Kidney (tissue), 14 donors: ENCODE measurements around the gene LRRC1. TPM values are rescaled to one million over a fixed set of nuclear protein-coding genes. Genes with fewer than 3 reads are reported as not detected.

ENCODE experiments used
- DNase-seq, 5 donors: peaks; one replicate each; pipeline ENCODE4 v3.0.0-alpha.2; 2013 to 2020
- FAIRE-seq: peaks from 2 replicates; lab custom pipeline; 2012; peaks lifted over from hg19 to GRCh38; lab: Jason Lieb, UNC
- H3K27ac ChIP-seq, 2 donors: one replicate each; pipeline ENCODE4 v1.7.0; 2013; ENCODE audit warnings: low read depth in 2 of 2, low read length in 2 of 2, inconsistent platforms in 1 of 2
- H3K27me3 ChIP-seq: one replicate; pipeline ENCODE4 v1.7.1; 2013; ENCODE audit warnings: low read length, inconsistent platforms; ENCODE audit not compliant: control insufficient read depth, insufficient read depth
- H3K36me3 ChIP-seq, 3 donors: one replicate each; pipeline versions ENCODE4 v1.7.0 to v1.7.1; 2013; ENCODE audit warnings: low read length in 3 of 3, control low read depth in 1 of 3, inconsistent platforms in 1 of 3; ENCODE audit not compliant: insufficient read depth in 3 of 3, control insufficient read depth in 2 of 3
- H3K4me1 ChIP-seq, 3 donors: one replicate each; pipeline versions ENCODE4 v1.7.0 to v1.7.1; 2013; ENCODE audit warnings: low read length in 3 of 3, inconsistent platforms in 1 of 3, low read depth in 1 of 3; ENCODE audit not compliant: control insufficient read depth in 2 of 3, insufficient read depth in 2 of 3
- H3K4me3 ChIP-seq, 3 donors: one replicate each; pipeline versions ENCODE4 v1.7.0 to v1.8.1; 2013; ENCODE audit warnings: low read length in 3 of 3, control low read depth in 1 of 3, inconsistent platforms in 1 of 3
- H3K9ac ChIP-seq, 3 donors: one replicate each; pipeline versions ENCODE4 v1.7.0 to v1.7.1; 2013; ENCODE audit warnings: low read length in 3 of 3, control low read depth in 1 of 3, inconsistent platforms in 1 of 3
- H3K9me3 ChIP-seq, 3 donors: one replicate each; pipeline versions ENCODE4 v1.7.0 to v1.7.1; 2013; ENCODE audit warnings: low read length in 3 of 3, control low read depth in 1 of 3, inconsistent platforms in 1 of 3; ENCODE audit not compliant: control insufficient read depth in 2 of 3, insufficient read depth in 1 of 3
- intact Hi-C: fragments of 100-400 bp; cut with DNase I; formaldehyde crosslinking; loops from one replicate; pipeline ENCODE4 v1.11.1; 2022
- polyA plus RNA-seq: library from polyadenylated mRNA; stranded (reverse); fragments of 350-450 nt; fragmentation: Illumina TruSeq; extraction: RNeasy Lipid Tissue Mini Kit (QIAGEN cat#74804); gene quantifications from one replicate; pipeline ENCODE4 v1.2.3, GENCODE V29; 2014; ENCODE audit warnings: low read depth, low replicate concordance; ENCODE audit not compliant: insufficient read depth
- total RNA-seq: library from RNA; stranded (reverse); fragmentation: NEBNext Ultra II Directional; extraction: Animal tissue kit (Norgen Biotek cat#: 25700); gene quantifications from one replicate; pipeline ENCODE4 v1.2.1, GENCODE V29; 2021
- TF ChIP-seq, protein P1 (sequence below): IDR thresholded peaks from 3 replicates; pipeline ENCODE4 v1.5.1; 2012; ENCODE audit warnings: mild to moderate bottlenecking, moderate library complexity, borderline replicate concordance; ENCODE audit not compliant: insufficient read depth; ENCODE audit errors: extremely low read depth
- donor health status: control.
- donor health status: control.
- donor health status: control.
- donor health status: control.
- donor health status: control.
- donor health status: DM: yes; HTN: yes; CAD: no.
- donor health status: Normal renal cell carcinoma (clear cell type).

Gene LRRC1
- total and polyA plus RNA-seq, 2 donors from 2014 or later = 7.8 to 12.6 TPM

DNA sequence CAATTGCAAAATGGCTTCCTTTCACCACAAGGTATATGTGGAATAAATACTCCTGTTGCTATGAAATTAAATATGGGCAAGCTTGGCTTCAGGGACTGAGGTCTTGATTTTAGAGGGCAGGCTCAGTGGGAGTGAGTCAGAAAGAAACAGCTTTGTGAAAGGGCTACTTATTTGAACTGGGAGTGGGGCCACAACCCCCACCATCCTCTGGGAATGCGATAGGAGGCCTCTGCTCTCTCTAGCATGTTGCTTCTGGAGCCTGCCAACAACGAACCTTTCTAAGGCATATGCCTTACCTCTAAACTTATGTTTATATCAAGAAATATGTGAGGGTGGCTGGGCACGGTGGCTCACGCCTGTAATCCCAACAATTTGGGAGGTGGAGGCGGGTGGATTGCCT is 149.7 kb downstream of the LRRC1 start:
- Histone ChIP-seq H3K27me3 (no peaks in the 10 kb centered on the region), H3K9me3 (no peaks in the 10 kb centered on the region), H3K27ac (no peak overlapping the region), H3K4me3 (no peak overlapping the region), H3K9ac (no peak overlapping the region), H3K4me1 (no peaks in the 10 kb centered on the region), H3K36me3 (no peaks in the 10 kb centered on the region)
- intact Hi-C loops = no loop called here
- no peak for DNase-seq
- TF ChIP-seq, protein P1, sequence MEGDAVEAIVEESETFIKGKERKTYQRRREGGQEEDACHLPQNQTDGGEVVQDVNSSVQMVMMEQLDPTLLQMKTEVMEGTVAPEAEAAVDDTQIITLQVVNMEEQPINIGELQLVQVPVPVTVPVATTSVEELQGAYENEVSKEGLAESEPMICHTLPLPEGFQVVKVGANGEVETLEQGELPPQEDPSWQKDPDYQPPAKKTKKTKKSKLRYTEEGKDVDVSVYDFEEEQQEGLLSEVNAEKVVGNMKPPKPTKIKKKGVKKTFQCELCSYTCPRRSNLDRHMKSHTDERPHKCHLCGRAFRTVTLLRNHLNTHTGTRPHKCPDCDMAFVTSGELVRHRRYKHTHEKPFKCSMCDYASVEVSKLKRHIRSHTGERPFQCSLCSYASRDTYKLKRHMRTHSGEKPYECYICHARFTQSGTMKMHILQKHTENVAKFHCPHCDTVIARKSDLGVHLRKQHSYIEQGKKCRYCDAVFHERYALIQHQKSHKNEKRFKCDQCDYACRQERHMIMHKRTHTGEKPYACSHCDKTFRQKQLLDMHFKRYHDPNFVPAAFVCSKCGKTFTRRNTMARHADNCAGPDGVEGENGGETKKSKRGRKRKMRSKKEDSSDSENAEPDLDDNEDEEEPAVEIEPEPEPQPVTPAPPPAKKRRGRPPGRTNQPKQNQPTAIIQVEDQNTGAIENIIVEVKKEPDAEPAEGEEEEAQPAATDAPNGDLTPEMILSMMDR = no peak
- no peak for FAIRE-seq

DNA sequence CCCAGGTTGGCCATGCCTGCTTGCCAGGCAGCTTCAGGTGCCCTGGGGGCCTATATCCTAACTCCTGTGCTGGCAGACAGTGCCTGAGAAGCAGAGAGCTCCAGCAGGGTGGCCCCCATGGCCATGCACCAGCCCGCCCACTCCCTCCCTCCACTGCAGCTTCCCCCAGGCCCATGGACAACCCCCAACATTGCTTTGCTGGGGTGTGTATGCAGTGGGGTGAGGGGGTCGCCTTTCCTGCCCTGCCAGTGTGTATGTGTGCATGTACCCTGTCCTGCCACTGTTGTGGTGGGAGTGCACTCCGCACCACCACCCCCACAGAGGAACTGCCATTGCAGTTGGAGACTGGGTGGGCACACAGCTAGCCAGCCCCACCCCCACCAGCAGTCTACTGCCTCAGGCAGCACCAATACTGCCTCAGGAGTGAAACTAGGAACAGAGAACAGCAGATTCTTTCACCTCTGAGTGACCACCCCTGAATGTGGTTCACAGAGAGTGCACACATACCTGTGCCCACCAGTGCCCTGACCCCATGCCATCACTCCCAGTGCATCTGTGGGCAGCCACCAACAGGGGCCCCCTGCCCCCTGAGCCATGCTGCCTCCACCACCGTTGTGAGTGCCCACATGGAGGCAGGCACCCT is 151.1 kb downstream of the LRRC1 start:
- intact Hi-C loops = no loop called here
- Histone ChIP-seq H3K27ac (no peak overlapping the region), H3K9me3 (no peaks in the 10 kb centered on the region), H3K4me3 (no peak overlapping the region), H3K36me3 (no peaks in the 10 kb centered on the region), H3K27me3 (no peaks in the 10 kb centered on the region), H3K9ac (no peak overlapping the region), H3K4me1 (no peaks in the 10 kb centered on the region)
- TF ChIP-seq, protein P1 = no peak
- DNase-seq (peak in 1 of 5 donors; percentile 52), FAIRE-seq (no peak)

DNA sequence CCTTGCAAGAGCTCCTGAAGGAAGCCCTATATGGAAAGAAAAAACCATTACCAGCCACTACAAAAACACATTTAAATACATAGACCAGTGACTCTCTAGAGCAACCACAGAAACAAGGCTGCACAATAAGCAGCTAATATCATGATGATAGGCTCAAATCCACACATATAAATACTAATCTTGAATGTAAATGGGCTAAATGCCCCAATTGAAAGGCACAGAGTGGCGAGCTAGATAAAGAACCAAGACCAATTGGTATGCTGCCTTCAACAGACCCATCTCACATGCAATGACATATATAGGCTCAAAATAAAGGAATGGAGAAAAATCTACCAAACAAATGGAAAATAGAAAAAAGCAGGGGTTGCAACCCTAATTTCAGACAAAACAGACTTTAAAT is 153.0 kb downstream of the LRRC1 start:
- Histone ChIP-seq H3K36me3 (no peaks in the 10 kb centered on the region), H3K9me3 (peaks cover 0 to 3% (median 0%) of the 10 kb centered on the region in 3 donors), H3K9ac (no peak overlapping the region), H3K27me3 (no peaks in the 10 kb centered on the region), H3K4me3 (no peak overlapping the region), H3K4me1 (no peaks in the 10 kb centered on the region), H3K27ac (no peak overlapping the region)
- DNase-seq (no peak), FAIRE-seq (no peak)
- intact Hi-C loops = no loop called here
- TF ChIP-seq, protein P1 = no peak

DNA sequence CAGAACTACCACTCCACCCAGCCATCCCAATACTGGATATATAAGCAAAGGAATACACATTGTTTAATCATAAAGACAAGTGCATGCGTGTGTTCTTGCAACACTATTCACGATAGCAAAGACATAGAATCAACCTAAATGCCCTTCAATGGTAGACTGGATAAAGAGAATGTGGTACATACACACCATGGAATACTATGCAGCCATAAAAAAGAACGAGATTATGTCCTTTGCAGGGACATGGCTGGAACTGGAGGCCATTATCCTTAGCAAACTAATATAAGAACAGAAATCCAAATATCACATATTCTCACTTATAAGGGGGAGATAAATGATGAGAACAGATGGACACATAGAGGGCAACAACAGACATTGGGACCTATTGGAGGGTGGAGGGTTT is 156.6 kb downstream of the LRRC1 start:
- FAIRE-seq (no peak), DNase-seq (no peak)
- H3K36me3 ChIP-seq = no peaks in the 10 kb centered on the region
- TF ChIP-seq, protein P1 = no peak
- no peak overlapping the region for H3K9ac ChIP-seq
- H3K4me3 ChIP-seq = no peak overlapping the region
- H3K27me3 ChIP-seq = no peaks in the 10 kb centered on the region
- H3K9me3 ChIP-seq = peaks cover 0 to 3% (median 0%) of the 10 kb centered on the region in 3 donors
- no peak overlapping the region for H3K27ac ChIP-seq
- no peaks in the 10 kb centered on the region for H3K4me1 ChIP-seq
- intact Hi-C loops = no loop called here
